HUES64 (cell line): ENCODE data around the gene FAM131C.

Source experiments
- H3K27ac ChIP-seq: 2 replicates; pipeline ENCODE4 v1.7.0; 2013; ENCODE audit warnings: low read depth, low read length, inconsistent platforms
- H3K27me3 ChIP-seq: 2 replicates; pipeline ENCODE4 v1.6.1; 2013; ENCODE audit warnings: mild to moderate bottlenecking, low read length; ENCODE audit not compliant: insufficient read depth
- H3K36me3 ChIP-seq: 2 replicates; pipeline ENCODE4 v1.6.1; 2013; ENCODE audit warnings: mild to moderate bottlenecking, low read length; ENCODE audit not compliant: insufficient read depth
- H3K4me1 ChIP-seq: 2 replicates; pipeline ENCODE4 v1.6.1; 2013; ENCODE audit warnings: mild to moderate bottlenecking, low read length, moderate library complexity; ENCODE audit not compliant: insufficient read depth
- H3K4me3 ChIP-seq: 2 replicates; pipeline ENCODE4 v1.5.1; 2013; ENCODE audit warnings: mild to moderate bottlenecking, low read length, moderate library complexity
- H3K9ac ChIP-seq: 2 replicates; pipeline ENCODE4 v1.6.1; 2013; ENCODE audit warnings: mild to moderate bottlenecking, low read depth, low read length
- H3K9me3 ChIP-seq: 2 replicates; pipeline ENCODE4 v1.6.1; 2013; ENCODE audit warnings: low read depth, low read length; ENCODE audit not compliant: insufficient read depth
- WGBS: fragments of 150-250, 120-280 bp; methylation state at CpG from one replicate; pipeline ENCODE4 v1.1.7; 2013; ENCODE audit warnings: missing lambda C conversion rate; 5-methylcytosine and 5-hydroxymethylcytosine counted together

FAM131C gene

DNA sequence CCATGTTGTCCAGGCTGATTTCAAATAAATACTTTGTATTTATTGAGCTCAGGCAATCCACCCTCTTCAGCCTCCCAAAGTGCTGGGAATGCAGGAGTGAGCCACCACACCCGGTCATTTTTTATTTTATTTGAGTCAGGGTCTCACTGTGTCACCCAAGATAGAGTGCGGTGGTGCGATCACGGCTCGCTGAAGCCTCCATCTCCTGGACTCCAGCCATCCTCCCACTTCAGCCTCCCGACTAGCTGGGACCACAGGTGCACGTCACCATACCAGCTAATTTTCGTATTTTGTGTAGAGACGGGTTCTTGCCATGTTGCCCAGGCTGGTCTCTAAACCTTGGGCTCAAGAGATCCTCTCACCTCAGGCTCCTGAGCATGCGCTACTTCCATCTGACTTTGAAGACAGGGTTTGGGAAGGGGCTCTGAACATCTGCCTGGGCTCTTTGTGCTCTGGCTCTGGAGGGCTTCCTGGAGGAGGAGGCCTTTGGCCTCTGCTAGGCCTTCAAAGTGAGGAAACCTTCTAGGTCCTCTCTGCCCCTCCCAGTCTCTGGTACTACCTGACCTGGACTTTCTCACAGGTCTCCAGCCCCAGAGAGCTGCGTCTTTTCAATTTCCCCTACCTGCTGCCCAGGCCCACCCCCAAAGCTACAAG lies 61.4 kb downstream of the FAM131C start:
- peak overlapping the region; percentile 37; the same call in 1 of the 2 replicates for H3K27ac ChIP-seq
- no peaks in the 10 kb centered on the region for H3K36me3 ChIP-seq
- H3K4me1 ChIP-seq: peaks cover 5% of the 10 kb centered on the region; the same call in 1 of the 2 replicates
- H3K4me3 ChIP-seq: peak overlapping the region; percentile 45
- H3K9ac ChIP-seq: peak overlapping the region; percentile 54; the same call in 1 of the 2 replicates
- H3K9me3 ChIP-seq: no peaks in the 10 kb centered on the region
- 95% methylated on average over 11 of the region's 11 CpGs for WGBS
- no peaks in the 10 kb centered on the region for H3K27me3 ChIP-seq

- H3K27me3 ChIP-seq: no peaks in the 10 kb centered on the region; the same call in 1 of the 2 replicates
- no peaks in the 10 kb centered on the region for H3K36me3 ChIP-seq
- no peak overlapping the region for H3K9ac ChIP-seq
- no peaks in the 10 kb centered on the region for H3K9me3 ChIP-seq
- H3K4me3 ChIP-seq: no peak overlapping the region
- peaks cover 5% of the 10 kb centered on the region; the same call in 1 of the 2 replicates for H3K4me1 ChIP-seq
- WGBS: 94% methylated on average over 3 of the region's 3 CpGs
- no peak overlapping the region for H3K27ac ChIP-seq
Measured at GRCh38 chr1:16010837-16011236, 62.6 kb downstream of the FAM131C start.

GRCh38 chr1:16009678-16010077 lies 63.8 kb downstream of the FAM131C start:
- Histone ChIP-seq H3K9me3 (no peaks in the 10 kb centered on the region), H3K4me1 (peaks cover 5% of the 10 kb centered on the region; the same call in 1 of the 2 replicates), H3K36me3 (no peaks in the 10 kb centered on the region), H3K27ac (no peak overlapping the region), H3K9ac (no peak overlapping the region), H3K27me3 (peaks cover 5% of the 10 kb centered on the region; the same call in 1 of the 2 replicates), H3K4me3 (no peak overlapping the region)
- 92% methylated on average over 11 of the region's 11 CpGs for WGBS

DNA sequence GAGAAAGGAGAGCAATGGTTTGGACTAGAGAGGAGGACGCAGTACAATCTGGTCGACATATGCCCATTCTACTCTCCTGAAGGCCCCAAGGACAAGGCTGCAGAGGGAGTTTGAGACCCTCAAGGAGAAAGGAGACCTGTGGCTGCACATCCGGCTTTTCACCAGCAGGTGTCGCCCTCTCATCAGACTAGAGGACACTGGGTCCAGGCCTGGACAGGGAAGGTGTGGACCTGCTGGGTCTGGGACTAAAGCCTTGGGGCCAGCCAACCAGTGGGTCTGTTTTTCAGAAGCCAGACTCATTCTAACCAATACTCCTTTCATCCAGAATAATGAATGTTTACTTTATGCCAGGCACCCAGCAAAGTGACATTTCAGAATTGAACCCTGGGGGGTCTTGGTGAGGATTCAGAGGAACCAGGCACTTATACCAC lies 64.4 kb downstream of the FAM131C start:
- Histone ChIP-seq H3K4me1 (peaks cover 5% of the 10 kb centered on the region; the same call in 1 of the 2 replicates), H3K36me3 (no peaks in the 10 kb centered on the region), H3K4me3 (no peak overlapping the region), H3K9ac (no peak overlapping the region), H3K27me3 (peaks cover 6% of the 10 kb centered on the region; the same call in 1 of the 2 replicates), H3K9me3 (no peaks in the 10 kb centered on the region), H3K27ac (no peak overlapping the region)
- 8% methylated on average over 4 of the region's 4 CpGs for WGBS
